ENCODE data around the gene PRKG1. TPM values are rescaled to one million over a fixed set of nuclear protein-coding genes. Genes with fewer than 3 reads are reported as not detected.

Gene PRKG1
- total RNA-seq, 2 donors from 2014 or later: 1.3 to 2.7 TPM

- no peaks in the 10 kb centered on the region for H3K27me3 Mint-ChIP-seq (ENCODE audit: insufficient read depth)
- no peak overlapping the region for H3K4me3 Mint-ChIP-seq
Measured at GRCh38 chr10:51113007-51113406, 38.7 kb downstream of the PRKG1 start.

GRCh38 chr10:51117053-51117660, 42.9 kb downstream of the PRKG1 start:
- Histone ChIP-seq H3K36me3 (ENCODE audit: control insufficient read depth, insufficient read depth, low read length) (no peaks in the 10 kb centered on the region), H3K4me1 (ENCODE audit: control insufficient read depth, insufficient read depth, low read length) (no peaks in the 10 kb centered on the region), H3K9ac (ENCODE audit: extremely low read depth, low read length, poor library complexity, severe bottlenecking) (no peak overlapping the region), H3K27me3 (ENCODE audit: control insufficient read depth, insufficient read depth, low read length, poor library complexity, severe bottlenecking) (no peaks in the 10 kb centered on the region), H3K9me3 (ENCODE audit: control insufficient read depth, low read length) (no peaks in the 10 kb centered on the region), H3K4me3 (ENCODE audit: low read length) (no peak overlapping the region), H3K27ac (ENCODE audit: low read depth, low read length) (no peak overlapping the region)
- H3K4me3 Mint-ChIP-seq: no peak overlapping the region
- no peak for DNase-seq
- no peaks in the 10 kb centered on the region for H3K4me1 Mint-ChIP-seq
- no peak for TF ChIP-seq CTCF (conservative IDR thresholded peaks at IDR 0.05)
- no peak overlapping the region for H3K27ac Mint-ChIP-seq
- H3K9me3 Mint-ChIP-seq: no peaks in the 10 kb centered on the region
- WGBS, 2 experiments (ENCODE audit: insufficient coverage in 1 of 2, insufficient read length in 1 of 2): 91% methylated on average over 3 of the region's 3 CpGs; no CpG with 5 or more reads in 1 of the 2 experiments
- no peaks in the 10 kb centered on the region for H3K27me3 Mint-ChIP-seq (ENCODE audit: insufficient read depth)
- no peaks in the 10 kb centered on the region for H3K36me3 Mint-ChIP-seq (ENCODE audit: low read depth)

More at GRCh38 chr10:51113007-51113406, 38.7 kb downstream of the PRKG1 start:
- H3K36me3 Mint-ChIP-seq (ENCODE audit: low read depth): no peaks in the 10 kb centered on the region
- Histone ChIP-seq H3K9ac (ENCODE audit: extremely low read depth, low read length, poor library complexity, severe bottlenecking) (no peak overlapping the region), H3K9me3 (ENCODE audit: control insufficient read depth, low read length) (no peaks in the 10 kb centered on the region), H3K4me1 (ENCODE audit: control insufficient read depth, insufficient read depth, low read length) (no peaks in the 10 kb centered on the region), H3K27ac (ENCODE audit: low read depth, low read length) (no peak overlapping the region), H3K4me3 (ENCODE audit: low read length) (no peak overlapping the region), H3K36me3 (ENCODE audit: control insufficient read depth, insufficient read depth, low read length) (no peaks in the 10 kb centered on the region), H3K27me3 (ENCODE audit: control insufficient read depth, insufficient read depth, low read length, poor library complexity, severe bottlenecking) (no peaks in the 10 kb centered on the region)
- no peaks in the 10 kb centered on the region for H3K9me3 Mint-ChIP-seq
- no peak for TF ChIP-seq CTCF (conservative IDR thresholded peaks at IDR 0.05)
- no peak overlapping the region for H3K27ac Mint-ChIP-seq
- no peaks in the 10 kb centered on the region for H3K4me1 Mint-ChIP-seq
- WGBS, 2 experiments (ENCODE audit: insufficient coverage in 1 of 2, insufficient read length in 1 of 2): 95% methylated on average over 1 of the region's 1 CpG; no CpG with 5 or more reads in 1 of the 2 experiments
- DNase-seq: no peak

GRCh38 chr10:51117794-51118193, 43.5 kb downstream of the PRKG1 start:
- DNase-seq: no peak
- Histone ChIP-seq H3K9me3 (ENCODE audit: control insufficient read depth, low read length) (no peaks in the 10 kb centered on the region), H3K4me3 (ENCODE audit: low read length) (no peak overlapping the region), H3K27me3 (ENCODE audit: control insufficient read depth, insufficient read depth, low read length, poor library complexity, severe bottlenecking) (no peaks in the 10 kb centered on the region), H3K36me3 (ENCODE audit: control insufficient read depth, insufficient read depth, low read length) (no peaks in the 10 kb centered on the region), H3K4me1 (ENCODE audit: control insufficient read depth, insufficient read depth, low read length) (no peaks in the 10 kb centered on the region), H3K9ac (ENCODE audit: extremely low read depth, low read length, poor library complexity, severe bottlenecking) (no peak overlapping the region), H3K27ac (ENCODE audit: low read depth, low read length) (no peak overlapping the region)
- H3K9me3 Mint-ChIP-seq: no peaks in the 10 kb centered on the region
- H3K27ac Mint-ChIP-seq: no peak overlapping the region
- H3K27me3 Mint-ChIP-seq (ENCODE audit: insufficient read depth): no peaks in the 10 kb centered on the region
- 87% methylated on average over 1 of the region's 1 CpG; no CpG with 5 or more reads in 1 of the 2 experiments for whole genome bisulfite sequencing, 2 experiments (ENCODE audit: insufficient coverage in 1 of 2, insufficient read length in 1 of 2)
- no peaks in the 10 kb centered on the region for H3K36me3 Mint-ChIP-seq (ENCODE audit: low read depth)
- no peaks in the 10 kb centered on the region for H3K4me1 Mint-ChIP-seq
- H3K4me3 Mint-ChIP-seq: no peak overlapping the region
- TF ChIP-seq CTCF (conservative IDR thresholded peaks at IDR 0.05): no peak
